IPS DF 6.9 (cell line): ENCODE results near the gene EVI5.

Experiments
- DNase-seq: peaks from one replicate; pipeline ENCODE4 v3.0.0-alpha.2; 2013; ENCODE audit warnings: low read depth, low spot score
- H3K27ac ChIP-seq: one replicate; pipeline ENCODE4 v1.5.1; 2013; ENCODE audit warnings: low read length, control low read depth
- H3K27me3 ChIP-seq: 2 replicates; pipeline ENCODE4 v1.6.1; 2013; ENCODE audit warnings: mild to moderate bottlenecking, low read length; ENCODE audit not compliant: control insufficient read depth, insufficient read depth
- H3K36me3 ChIP-seq: 2 replicates; pipeline ENCODE4 v1.6.1; 2013; ENCODE audit warnings: low read length; ENCODE audit not compliant: control insufficient read depth, insufficient read depth
- H3K4me1 ChIP-seq: 2 replicates; pipeline ENCODE4 v1.6.1; 2013; ENCODE audit warnings: low read length; ENCODE audit not compliant: control insufficient read depth, insufficient read depth
- H3K4me3 ChIP-seq: 2 replicates; pipeline ENCODE4 v1.5.1; 2013; ENCODE audit warnings: mild to moderate bottlenecking, low read length
- H3K9me3 ChIP-seq: 2 replicates; pipeline ENCODE4 v1.6.1; 2013; ENCODE audit warnings: low read length, inconsistent platforms; ENCODE audit not compliant: control insufficient read depth, insufficient read depth
- WGBS: extraction: QIAGEN DNeasy Blood & Tissue Kit; methylation state at CpG from one replicate; pipeline ENCODE4 v1.1.7; 2013; ENCODE audit warnings: mixed read lengths, missing lambda C conversion rate; ENCODE audit not compliant: insufficient read length, insufficient coverage; 5-methylcytosine and 5-hydroxymethylcytosine counted together

EVI5 gene

DNA sequence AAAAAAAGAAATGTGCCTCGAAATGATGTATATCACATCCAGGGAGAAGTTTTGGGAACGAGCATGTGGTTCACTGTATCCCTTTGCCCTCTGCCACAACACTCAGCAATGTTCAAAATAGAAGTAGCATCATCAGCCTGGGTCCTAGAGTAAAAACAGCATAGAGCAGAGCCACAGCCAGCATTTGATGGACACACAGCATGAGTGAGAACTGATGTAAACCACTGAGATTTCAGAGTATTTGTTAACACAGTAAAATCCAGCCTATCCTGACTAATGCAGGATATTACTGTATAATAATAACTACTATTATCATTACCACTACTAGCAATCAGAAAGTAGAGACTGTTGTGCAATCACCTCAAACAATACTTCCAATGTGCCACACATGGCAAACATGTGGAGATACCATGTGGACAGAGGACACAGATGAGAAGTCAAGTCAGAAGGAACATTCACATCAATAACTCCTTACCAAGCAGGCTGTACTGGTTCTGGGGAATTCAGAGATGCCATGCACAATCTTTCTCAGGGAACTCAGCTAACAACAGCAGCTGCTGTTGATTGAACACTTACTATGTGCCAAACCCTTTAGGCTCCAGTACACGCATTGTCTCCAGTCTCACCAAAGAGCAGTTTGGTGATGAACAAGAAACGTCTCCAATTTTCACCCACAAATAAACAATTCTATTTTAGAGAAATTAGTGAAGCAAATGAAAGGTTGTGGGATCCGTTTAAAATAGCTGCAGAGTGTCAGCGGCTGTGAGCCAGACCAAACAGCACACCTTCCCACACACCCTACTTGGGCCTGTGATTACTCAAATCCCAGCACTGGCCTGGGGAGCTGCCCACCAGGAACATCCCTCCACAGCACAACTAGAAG, 281.6 kb downstream of the EVI5 start:
- H3K27ac ChIP-seq: no peak overlapping the region
- H3K4me1 ChIP-seq: no peaks in the 10 kb centered on the region
- no CpG with 5 or more reads among the region's 6 CpGs for WGBS
- no peak for DNase-seq
- no peak overlapping the region for H3K4me3 ChIP-seq
- H3K27me3 ChIP-seq: no peaks in the 10 kb centered on the region
- no peaks in the 10 kb centered on the region for H3K9me3 ChIP-seq
- H3K36me3 ChIP-seq: no peaks in the 10 kb centered on the region

DNA sequence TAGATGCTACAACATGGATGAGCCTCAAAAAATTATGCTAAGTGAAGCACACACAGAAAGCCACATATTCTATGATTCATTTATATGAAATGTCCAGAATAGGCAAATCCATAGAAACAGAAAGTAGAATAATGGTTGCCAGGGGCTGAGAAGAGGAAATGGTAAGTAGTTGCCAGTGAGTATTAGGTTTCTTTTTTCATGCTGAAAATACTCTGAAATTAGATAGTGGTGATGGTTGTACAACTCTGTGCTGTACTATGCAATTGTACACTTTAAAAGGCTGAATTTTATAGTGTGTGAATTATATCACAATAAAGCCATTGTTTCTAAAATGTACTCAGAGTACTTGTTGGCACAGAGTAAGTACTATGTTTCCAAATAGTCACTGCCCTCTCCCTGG, 282.7 kb downstream of the EVI5 start:
- H3K4me1 ChIP-seq: no peaks in the 10 kb centered on the region
- no peak overlapping the region for H3K4me3 ChIP-seq
- H3K27ac ChIP-seq: no peak overlapping the region
- DNase-seq: no peak
- H3K27me3 ChIP-seq: no peaks in the 10 kb centered on the region
- no peaks in the 10 kb centered on the region for H3K36me3 ChIP-seq
- no peaks in the 10 kb centered on the region for H3K9me3 ChIP-seq

DNA sequence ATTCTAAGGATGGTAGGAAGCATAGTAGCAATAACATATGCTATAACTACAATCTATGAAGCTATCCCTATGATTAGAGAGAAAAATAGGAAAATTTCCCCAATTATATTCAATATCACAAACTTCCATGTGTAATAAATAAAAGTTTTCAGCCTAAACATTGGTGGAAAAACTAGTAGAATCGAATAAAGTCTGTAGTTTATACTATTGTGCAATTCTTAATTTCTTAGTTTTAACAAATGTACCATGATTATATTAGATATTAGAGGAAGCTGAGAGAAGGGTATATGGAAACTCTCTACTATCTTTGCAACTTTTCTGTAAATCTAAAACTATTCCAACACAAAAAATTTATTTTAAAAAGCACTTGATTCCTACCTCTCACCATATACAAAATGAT, 284.4 kb downstream of the EVI5 start:
- no peaks in the 10 kb centered on the region for H3K9me3 ChIP-seq
- no peak overlapping the region for H3K4me3 ChIP-seq
- H3K36me3 ChIP-seq: no peaks in the 10 kb centered on the region
- no peak overlapping the region for H3K27ac ChIP-seq
- WGBS: no CpG with 5 or more reads among the region's 1 CpG
- no peaks in the 10 kb centered on the region for H3K27me3 ChIP-seq
- no peak for DNase-seq
- no peaks in the 10 kb centered on the region for H3K4me1 ChIP-seq

DNA sequence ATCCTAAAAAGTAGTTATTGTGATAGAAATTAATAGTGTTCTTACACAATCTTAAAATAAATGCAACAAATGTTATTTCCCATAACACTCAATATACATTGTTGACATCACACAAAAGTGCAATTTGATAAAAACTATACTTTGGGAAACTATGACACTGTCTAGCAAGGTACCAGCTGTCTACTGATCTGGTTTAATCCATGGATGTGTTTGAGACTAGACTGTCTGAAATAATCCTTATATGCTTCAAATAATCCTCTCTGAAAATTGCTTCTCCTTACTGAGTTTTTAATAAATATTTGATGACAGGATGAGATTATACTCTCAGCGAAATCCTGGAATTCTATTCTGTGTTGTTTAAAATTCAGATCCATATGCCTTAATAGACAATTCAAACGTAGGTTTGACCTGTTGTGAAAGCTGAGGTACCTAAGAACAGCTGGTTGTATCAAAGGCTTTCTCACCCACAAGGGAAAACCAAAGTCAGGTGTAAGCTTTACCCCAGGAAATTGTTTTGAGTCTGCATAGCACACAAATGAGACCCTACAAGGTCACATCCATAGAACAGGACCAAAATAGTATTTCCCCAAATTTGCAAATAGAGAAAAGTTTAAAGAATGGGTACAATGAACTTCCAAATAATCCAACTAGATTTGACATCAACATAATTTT, 289.4 kb downstream of the EVI5 start:
- no peak for DNase-seq
- Histone ChIP-seq H3K27me3 (no peaks in the 10 kb centered on the region), H3K9me3 (no peaks in the 10 kb centered on the region), H3K27ac (no peak overlapping the region), H3K36me3 (no peaks in the 10 kb centered on the region), H3K4me1 (no peaks in the 10 kb centered on the region), H3K4me3 (no peak overlapping the region)
- WGBS: no CpG with 5 or more reads among the region's 2 CpGs

DNA sequence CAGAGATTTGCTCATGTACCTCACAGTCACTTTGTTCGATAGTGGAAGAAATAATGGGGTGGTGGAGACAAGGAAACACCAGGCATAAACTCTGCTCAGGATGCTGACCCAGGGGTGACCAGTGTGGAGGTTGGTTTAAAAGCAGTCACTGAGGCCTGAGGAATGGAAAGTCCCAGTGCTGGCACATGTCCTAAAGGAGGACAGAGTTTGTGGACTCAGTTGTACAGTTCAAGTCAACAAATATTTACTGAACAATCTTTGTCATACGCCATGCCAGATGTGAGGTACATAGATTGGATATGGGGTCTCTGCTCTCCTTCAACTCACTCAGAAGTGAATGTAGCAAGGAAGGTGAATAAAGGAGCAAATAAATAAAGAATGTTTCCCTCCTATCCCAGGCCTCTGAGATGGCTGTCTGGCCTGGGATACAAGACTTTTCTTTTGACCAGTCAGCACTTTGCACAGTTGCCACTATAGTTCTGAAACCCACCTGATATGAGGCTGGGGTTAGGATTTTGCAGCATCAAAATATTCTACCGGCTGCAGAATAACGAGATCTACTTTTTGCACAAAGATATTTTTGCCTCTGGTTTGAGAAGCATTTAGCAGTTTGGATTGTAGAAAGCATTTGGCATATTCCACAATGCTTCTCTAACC, 290.3 kb downstream of the EVI5 start:
- Histone ChIP-seq H3K27ac (no peak overlapping the region), H3K36me3 (no peaks in the 10 kb centered on the region), H3K27me3 (no peaks in the 10 kb centered on the region), H3K4me3 (no peak overlapping the region), H3K9me3 (no peaks in the 10 kb centered on the region), H3K4me1 (no peaks in the 10 kb centered on the region)
- no peak for DNase-seq
- WGBS: no CpG with 5 or more reads among the region's 4 CpGs

DNA sequence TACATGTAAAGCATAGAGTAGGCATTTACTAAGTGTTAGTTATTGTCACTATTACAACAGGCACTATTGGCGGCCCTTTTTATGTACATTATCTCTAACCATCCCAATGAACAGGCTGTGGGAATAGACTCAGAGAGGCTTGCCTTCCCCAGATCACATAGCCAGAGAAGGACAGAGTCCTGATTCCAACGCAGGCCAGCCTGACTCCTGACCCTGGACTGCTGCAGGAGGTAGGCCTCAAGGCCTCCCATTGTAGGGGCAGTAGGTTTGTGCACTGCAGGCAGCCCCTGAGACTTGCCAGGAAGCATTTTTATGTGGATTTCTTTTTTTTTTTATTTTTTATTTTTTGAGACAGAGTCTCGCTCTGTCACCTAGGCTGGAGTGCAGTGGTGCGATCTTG, 291.8 kb downstream of the EVI5 start:
- no peaks in the 10 kb centered on the region for H3K4me1 ChIP-seq
- no peak for DNase-seq
- no peak overlapping the region for H3K4me3 ChIP-seq
- no CpG with 5 or more reads among the region's 4 CpGs for WGBS
- H3K36me3 ChIP-seq: no peaks in the 10 kb centered on the region
- no peak overlapping the region for H3K27ac ChIP-seq
- H3K27me3 ChIP-seq: peaks cover 7% of the 10 kb centered on the region; the same call in 1 of the 2 replicates
- H3K9me3 ChIP-seq: no peaks in the 10 kb centered on the region

DNA sequence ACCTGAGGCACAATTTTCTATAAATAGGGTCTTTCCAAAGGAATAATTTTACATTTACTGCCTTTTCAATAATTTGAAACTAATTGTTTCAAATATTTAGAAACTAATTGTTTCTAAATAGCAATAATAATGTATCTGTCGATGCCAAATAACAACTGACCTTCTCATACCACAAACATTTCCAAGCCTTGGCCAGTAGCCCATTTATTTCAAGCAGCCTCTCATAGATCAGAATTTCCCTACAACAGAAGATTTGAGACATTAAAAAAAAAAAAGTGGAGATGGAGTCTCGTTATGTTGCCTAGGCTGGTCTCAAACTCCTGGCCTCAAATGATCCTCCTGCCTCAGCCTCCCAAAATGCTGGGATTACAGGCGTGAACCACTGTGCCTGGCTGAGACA, 296.1 kb downstream of the EVI5 start:
- H3K36me3 ChIP-seq: no peaks in the 10 kb centered on the region
- peaks cover 46% of the 10 kb centered on the region for H3K27me3 ChIP-seq
- no peak overlapping the region for H3K27ac ChIP-seq
- no peaks in the 10 kb centered on the region for H3K9me3 ChIP-seq
- DNase-seq: no peak
- no peak overlapping the region for H3K4me3 ChIP-seq
- WGBS: no CpG with 5 or more reads among the region's 3 CpGs
- peaks cover 5% of the 10 kb centered on the region for H3K4me1 ChIP-seq

DNA sequence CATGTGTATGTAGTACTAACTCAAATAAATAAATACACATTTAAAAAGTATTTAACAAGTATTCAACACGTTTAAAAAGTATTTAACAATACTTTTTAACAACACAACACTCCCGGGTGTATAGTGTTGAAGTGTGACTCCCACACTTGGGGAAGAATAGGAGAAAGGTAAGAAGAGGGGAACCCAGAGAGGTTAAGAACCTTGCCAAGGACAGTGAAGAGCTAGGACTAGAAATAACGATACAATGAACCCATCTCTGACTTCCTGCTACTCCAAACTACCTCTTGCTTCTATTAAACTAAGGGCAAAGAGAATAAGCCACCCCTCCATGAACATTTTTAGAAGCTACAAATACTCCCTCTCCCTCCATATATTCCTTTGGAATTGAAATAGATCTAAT, 296.5 kb downstream of the EVI5 start:
- Histone ChIP-seq H3K27ac (no peak overlapping the region), H3K27me3 (peaks cover 50% of the 10 kb centered on the region), H3K36me3 (no peaks in the 10 kb centered on the region), H3K4me1 (peaks cover 7% of the 10 kb centered on the region), H3K9me3 (no peaks in the 10 kb centered on the region), H3K4me3 (no peak overlapping the region)
- no peak for DNase-seq
- no CpG with 5 or more reads among the region's 3 CpGs for WGBS

DNA sequence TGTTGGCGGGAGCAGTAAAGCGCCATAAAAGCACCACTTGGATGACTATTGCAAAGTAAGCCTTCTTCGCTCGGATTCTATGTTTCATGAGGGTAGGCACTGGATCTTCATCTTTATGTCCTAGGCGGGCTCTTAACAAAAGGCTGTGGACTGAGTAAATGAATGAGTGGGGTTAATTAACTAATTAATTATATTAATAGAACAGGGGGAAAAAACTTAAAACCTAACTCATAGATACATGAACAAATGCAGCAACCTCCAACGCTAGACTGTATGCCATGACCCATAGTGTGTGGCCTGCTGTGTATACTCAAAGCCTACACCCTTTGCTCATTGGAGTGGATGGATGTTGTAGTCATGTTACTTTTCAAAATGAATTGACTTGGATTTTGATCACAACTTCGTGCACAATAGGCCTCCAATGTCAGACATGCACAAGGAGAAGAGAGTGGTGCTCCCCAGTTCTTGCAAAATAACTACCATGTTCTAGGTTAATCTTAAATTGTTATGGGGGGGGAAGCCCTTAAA, 297.8 kb downstream of the EVI5 start:
- Histone ChIP-seq H3K27ac (no peak overlapping the region), H3K27me3 (peaks cover 63% of the 10 kb centered on the region), H3K4me1 (peaks cover 12% of the 10 kb centered on the region), H3K36me3 (no peaks in the 10 kb centered on the region), H3K4me3 (peak overlapping the region; percentile 46; the same call in 1 of the 2 replicates), H3K9me3 (no peaks in the 10 kb centered on the region)
- WGBS: no CpG with 5 or more reads among the region's 7 CpGs
- no peak for DNase-seq

DNA sequence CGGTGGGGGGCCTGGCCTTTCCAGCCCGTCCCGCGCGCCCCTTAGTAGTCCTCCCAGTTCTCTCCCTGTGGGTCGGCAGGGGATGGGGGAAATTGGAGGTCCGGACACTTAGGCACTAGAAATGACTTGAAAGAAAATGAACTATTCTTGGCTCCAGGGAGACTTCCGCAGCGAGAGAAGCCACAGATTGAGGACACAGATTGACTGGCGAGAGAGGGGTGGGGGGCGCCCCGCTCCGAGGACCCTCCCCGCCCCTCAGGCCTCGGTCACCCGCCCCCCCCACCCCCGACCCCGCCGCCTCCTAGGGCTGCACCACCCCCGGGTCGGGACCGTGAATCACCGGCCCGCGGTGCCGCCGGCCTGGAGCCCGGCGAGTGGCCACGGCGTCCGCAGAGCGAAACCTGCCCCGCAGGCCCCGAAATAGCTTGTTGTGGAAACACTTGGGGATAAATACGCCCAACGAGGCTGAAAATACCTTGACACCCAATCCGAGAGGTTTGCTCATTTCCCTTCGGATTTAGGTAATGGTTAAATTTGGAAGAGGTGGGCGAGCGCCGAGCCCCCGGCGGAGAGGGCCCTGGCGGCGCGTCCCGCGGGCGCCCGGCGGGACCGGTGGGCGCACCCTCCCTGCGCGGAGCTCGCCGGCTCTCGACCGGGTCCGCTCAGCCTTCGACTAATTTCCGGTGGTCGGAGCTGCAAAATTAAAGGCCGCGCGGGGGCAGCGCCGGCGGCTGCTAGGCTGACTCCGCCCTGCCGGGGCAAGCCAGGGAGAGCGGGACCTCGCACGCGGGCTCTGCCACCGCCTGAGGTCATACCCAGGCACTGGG, 298.4 kb downstream of the EVI5 start, which contains the start of gene GFI1:
Gene GFI1 (minus strand): TSS at position 675 of the 827 bp plus-strand sequence. CDS start 3,438 bp downstream, outside the sequence.
- Histone ChIP-seq H3K9me3 (no peaks in the 10 kb centered on the region), H3K36me3 (no peaks in the 10 kb centered on the region), H3K27me3 (peaks cover 70% of the 10 kb centered on the region), H3K4me1 (peaks cover 12% of the 10 kb centered on the region), H3K4me3 (peak within 1 kb of the TSS; percentile 46; the same call in 1 of the 2 replicates), H3K27ac (no peak within 1 kb of the TSS)
- no CpG with 5 or more reads among the region's 77 CpGs for WGBS
- no peak for DNase-seq
